Astrocyte (in vitro differentiated cells and primary cell): ENCODE measurements around the gene PAPPA2. TPM values are rescaled to one million over a fixed set of nuclear protein-coding genes. Genes with fewer than 3 reads are reported as not detected.
A peak's percentile ranks its signal among the peaks of the same experiment; 100 is the strongest.

Experiments used
- DNase-seq: peaks from one replicate; pipeline ENCODE4 v3.0.0-alpha.2; 2010; ENCODE audit warnings: low read depth
- FAIRE-seq: peaks from 2 replicates; lab custom pipeline; 2011; peaks lifted over from hg19 to GRCh38; lab: Jason Lieb, UNC
- H2AFZ ChIP-seq: 2 replicates; pipeline ENCODE4 v1.6.0; 2012; ENCODE audit warnings: low read depth, low read length, inconsistent platforms
- H3K27ac ChIP-seq: 2 replicates; pipeline ENCODE4 v1.5.1; 2011; ENCODE audit warnings: low read depth, low read length, inconsistent platforms
- H3K27me3 ChIP-seq: 2 replicates; pipeline ENCODE4 v1.6.0; 2011; ENCODE audit warnings: low read length, inconsistent platforms; ENCODE audit not compliant: insufficient read depth
- H3K36me3 ChIP-seq: 2 replicates; pipeline ENCODE4 v1.5.1; 2011; ENCODE audit warnings: low read length, inconsistent platforms; ENCODE audit not compliant: insufficient read depth
- H3K4me1 ChIP-seq: 2 replicates; pipeline ENCODE4 v1.5.1; 2011; ENCODE audit warnings: low read length, inconsistent platforms; ENCODE audit not compliant: insufficient read depth
- H3K4me2 ChIP-seq: 2 replicates; pipeline ENCODE4 v1.6.0; 2012; ENCODE audit warnings: low read length, inconsistent platforms
- H3K4me3 ChIP-seq: 2 replicates; pipeline ENCODE4 v1.5.1; 2011; ENCODE audit warnings: low read depth, mild to moderate bottlenecking, low read length, inconsistent platforms; ENCODE audit not compliant: insufficient read depth
- H3K79me2 ChIP-seq: 2 replicates; pipeline ENCODE4 v1.6.0; 2012; ENCODE audit warnings: mild to moderate bottlenecking, low read length, inconsistent platforms; ENCODE audit not compliant: insufficient read depth
- H3K9ac ChIP-seq: 2 replicates; pipeline ENCODE4 v1.6.0; 2012; ENCODE audit warnings: mild to moderate bottlenecking, low read length, inconsistent platforms
- H3K9me3 ChIP-seq: 2 replicates; pipeline ENCODE4 v1.5.1; 2012; ENCODE audit warnings: low read depth, mild to moderate bottlenecking, low read length, inconsistent platforms; ENCODE audit not compliant: insufficient read depth
- H4K20me1 ChIP-seq: 2 replicates; pipeline ENCODE4 v1.6.0; 2012; ENCODE audit warnings: low read length, inconsistent platforms; ENCODE audit not compliant: insufficient read depth
- H3K27ac Mint-ChIP-seq: one replicate; pipeline ENCODE4 v1.8.0; 2021; ENCODE audit warnings: mild to moderate bottlenecking, mixed read lengths; ENCODE audit not compliant: unreplicated experiment
- H3K27me3 Mint-ChIP-seq: one replicate; pipeline ENCODE4 v1.8.0; 2021; ENCODE audit warnings: low read depth, mixed read lengths; ENCODE audit not compliant: unreplicated experiment
- H3K36me3 Mint-ChIP-seq: one replicate; pipeline ENCODE4 v1.8.0; 2021; ENCODE audit warnings: low read depth, mixed read lengths; ENCODE audit not compliant: unreplicated experiment
- H3K4me1 Mint-ChIP-seq: one replicate; pipeline ENCODE4 v1.8.0; 2021; ENCODE audit warnings: low read depth, mixed read lengths; ENCODE audit not compliant: unreplicated experiment
- H3K4me3 Mint-ChIP-seq: one replicate; pipeline ENCODE4 v1.8.0; 2021; ENCODE audit warnings: mild to moderate bottlenecking, moderate library complexity, mixed read lengths; ENCODE audit not compliant: unreplicated experiment
- H3K9me3 Mint-ChIP-seq: one replicate; pipeline ENCODE4 v1.8.0; 2021; ENCODE audit warnings: mild to moderate bottlenecking, mixed read lengths; ENCODE audit not compliant: unreplicated experiment
- EZH2 ChIP-seq: IDR thresholded peaks from 2 replicates; pipeline ENCODE4 v1.6.1; 2012; ENCODE audit warnings: mild to moderate bottlenecking, low read length, inconsistent platforms; ENCODE audit not compliant: insufficient read depth
- total RNA-seq: library from RNA; stranded (reverse); gene quantifications from 2 replicates; pipeline ENCODE4 v1.2.1, GENCODE V29; 2021
- TF ChIP-seq, protein P1 (sequence below): IDR thresholded peaks from 2 replicates; pipeline ENCODE4 v1.5.1; 2011; ENCODE audit warnings: low read depth, mild to moderate bottlenecking, inconsistent platforms, low read length, moderate library complexity; ENCODE audit not compliant: insufficient read depth

The PAPPA2 gene
- total RNA-seq, 1 donor from 2014 or later = 19.0 TPM

DNA sequence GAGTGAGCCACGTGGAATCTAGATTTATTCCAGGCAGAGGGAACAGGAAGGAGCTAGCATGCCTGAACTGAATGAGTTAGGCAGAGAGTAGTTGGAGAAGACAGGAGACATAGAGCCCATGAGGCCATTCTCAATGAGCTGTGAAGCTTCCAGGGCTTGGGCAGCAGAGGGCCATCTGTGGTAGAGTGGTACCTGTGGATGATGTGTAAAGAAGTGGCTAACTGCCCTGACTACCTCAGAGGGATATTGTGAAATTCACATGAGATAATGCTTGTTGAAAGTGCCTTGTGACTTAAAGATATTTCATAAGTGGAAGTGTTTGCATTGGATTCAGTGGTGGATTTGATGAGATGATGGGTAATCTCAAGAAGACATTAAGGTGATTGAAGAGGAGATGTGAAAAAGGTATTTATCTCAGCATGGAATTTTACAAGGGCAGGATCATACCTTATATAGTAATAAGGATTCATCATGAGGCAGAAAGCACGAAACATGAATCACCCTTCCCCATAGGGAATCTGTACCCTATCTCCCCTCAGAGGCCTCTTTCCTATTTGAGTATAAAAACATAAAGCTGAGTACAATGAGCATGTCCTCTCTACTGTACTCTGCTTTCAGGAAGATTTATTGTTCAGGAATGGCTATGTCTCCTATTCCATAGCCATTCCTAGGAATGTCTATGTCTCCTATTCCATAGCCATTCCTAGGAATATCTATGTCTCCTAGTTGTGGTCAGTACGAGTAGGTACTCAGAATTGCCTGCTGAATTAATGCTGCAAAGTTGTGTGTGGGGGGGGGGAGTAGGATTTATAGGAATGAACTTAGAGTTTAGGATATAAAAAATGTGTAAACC, 146.8 kb downstream of the PAPPA2 start:
- Histone ChIP-seq H3K4me3 (no peak overlapping the region), H3K9ac (no peak overlapping the region), H3K9me3 (no peaks in the 10 kb centered on the region), H3K27me3 (no peaks in the 10 kb centered on the region), H2AFZ (no peak overlapping the region), H3K4me1 (no peaks in the 10 kb centered on the region), H3K27ac (no peak overlapping the region), H4K20me1 (no peaks in the 10 kb centered on the region), H3K79me2 (no peaks in the 10 kb centered on the region), H3K36me3 (no peaks in the 10 kb centered on the region), H3K4me2 (no peak overlapping the region)
- no peak for FAIRE-seq
- peaks cover 21% of the 10 kb centered on the region for H3K4me1 Mint-ChIP-seq
- H3K27me3 Mint-ChIP-seq = no peaks in the 10 kb centered on the region
- no peak overlapping the region for H3K4me3 Mint-ChIP-seq
- DNase-seq = no peak
- H3K27ac Mint-ChIP-seq = no peak overlapping the region
- TF ChIP-seq, protein P1, sequence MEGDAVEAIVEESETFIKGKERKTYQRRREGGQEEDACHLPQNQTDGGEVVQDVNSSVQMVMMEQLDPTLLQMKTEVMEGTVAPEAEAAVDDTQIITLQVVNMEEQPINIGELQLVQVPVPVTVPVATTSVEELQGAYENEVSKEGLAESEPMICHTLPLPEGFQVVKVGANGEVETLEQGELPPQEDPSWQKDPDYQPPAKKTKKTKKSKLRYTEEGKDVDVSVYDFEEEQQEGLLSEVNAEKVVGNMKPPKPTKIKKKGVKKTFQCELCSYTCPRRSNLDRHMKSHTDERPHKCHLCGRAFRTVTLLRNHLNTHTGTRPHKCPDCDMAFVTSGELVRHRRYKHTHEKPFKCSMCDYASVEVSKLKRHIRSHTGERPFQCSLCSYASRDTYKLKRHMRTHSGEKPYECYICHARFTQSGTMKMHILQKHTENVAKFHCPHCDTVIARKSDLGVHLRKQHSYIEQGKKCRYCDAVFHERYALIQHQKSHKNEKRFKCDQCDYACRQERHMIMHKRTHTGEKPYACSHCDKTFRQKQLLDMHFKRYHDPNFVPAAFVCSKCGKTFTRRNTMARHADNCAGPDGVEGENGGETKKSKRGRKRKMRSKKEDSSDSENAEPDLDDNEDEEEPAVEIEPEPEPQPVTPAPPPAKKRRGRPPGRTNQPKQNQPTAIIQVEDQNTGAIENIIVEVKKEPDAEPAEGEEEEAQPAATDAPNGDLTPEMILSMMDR = no peak
- TF ChIP-seq EZH2 = no peak
- no peaks in the 10 kb centered on the region for H3K9me3 Mint-ChIP-seq
- no peaks in the 10 kb centered on the region for H3K36me3 Mint-ChIP-seq

DNA sequence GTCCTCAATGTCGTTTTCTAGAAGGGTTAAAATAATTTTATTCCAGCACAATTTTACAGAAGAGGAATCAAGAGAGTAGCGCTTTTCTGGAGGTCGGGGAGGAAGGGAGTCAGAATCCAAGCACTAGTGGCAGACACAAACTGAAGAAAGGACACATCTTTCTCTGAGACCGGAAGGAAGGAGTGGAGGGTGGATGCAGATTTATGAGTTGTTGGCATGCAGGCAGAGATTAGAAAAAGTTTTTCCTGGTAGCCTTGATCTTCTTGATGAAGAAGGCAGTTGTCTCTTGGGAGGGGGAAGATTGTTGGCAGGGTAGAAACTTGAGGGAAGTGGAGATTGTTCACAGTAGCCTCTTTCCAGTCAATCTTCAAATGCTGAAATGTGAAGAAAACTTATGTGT, 149.8 kb downstream of the PAPPA2 start:
- H3K27me3 ChIP-seq = no peaks in the 10 kb centered on the region
- DNase-seq (no peak), FAIRE-seq (no peak)
- no peaks in the 10 kb centered on the region for H3K27me3 Mint-ChIP-seq
- no peaks in the 10 kb centered on the region for H3K36me3 ChIP-seq
- no peak overlapping the region for H3K4me3 Mint-ChIP-seq
- H3K4me1 ChIP-seq = no peaks in the 10 kb centered on the region
- H3K27ac ChIP-seq = no peak overlapping the region
- no peak overlapping the region for H3K4me2 ChIP-seq
- H3K9ac ChIP-seq = no peak overlapping the region
- H3K79me2 ChIP-seq = no peaks in the 10 kb centered on the region
- H3K4me1 Mint-ChIP-seq = peaks cover 29% of the 10 kb centered on the region
- no peak overlapping the region for H3K4me3 ChIP-seq
- H3K9me3 ChIP-seq = no peaks in the 10 kb centered on the region
- H3K27ac Mint-ChIP-seq = no peak overlapping the region
- no peaks in the 10 kb centered on the region for H3K9me3 Mint-ChIP-seq
- TF ChIP-seq, protein P1 = no peak
- no peak for TF ChIP-seq EZH2
- H3K36me3 Mint-ChIP-seq = no peaks in the 10 kb centered on the region
- H4K20me1 ChIP-seq = no peaks in the 10 kb centered on the region
- no peak overlapping the region for H2AFZ ChIP-seq

DNA sequence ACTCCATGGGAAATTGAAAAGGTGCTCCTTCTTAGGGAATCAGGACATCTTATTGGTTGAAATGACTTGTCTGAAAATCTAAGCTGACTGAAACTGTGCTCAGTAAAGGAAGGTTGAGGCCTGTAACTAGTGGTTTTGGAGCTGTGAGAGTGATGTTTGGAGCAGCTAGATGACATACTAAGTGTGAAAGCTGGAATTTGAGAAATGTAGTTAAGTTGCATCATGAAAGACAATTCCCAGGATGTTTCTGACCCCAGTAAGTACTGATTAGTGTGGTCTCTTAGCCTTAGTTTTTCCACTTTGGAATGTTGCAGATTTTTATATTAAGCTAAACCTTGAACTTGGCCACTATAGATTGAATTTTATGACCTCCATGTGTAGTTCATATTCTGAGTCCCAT, 154.9 kb downstream of the PAPPA2 start:
- Histone ChIP-seq H3K27ac (no peak overlapping the region), H2AFZ (no peak overlapping the region), H3K4me2 (no peak overlapping the region), H3K36me3 (no peaks in the 10 kb centered on the region), H3K4me3 (no peak overlapping the region), H3K9me3 (no peaks in the 10 kb centered on the region), H3K27me3 (no peaks in the 10 kb centered on the region), H3K79me2 (no peaks in the 10 kb centered on the region), H3K4me1 (no peaks in the 10 kb centered on the region), H3K9ac (no peak overlapping the region), H4K20me1 (no peaks in the 10 kb centered on the region)
- Mint-ChIP-seq H3K27me3 (no peaks in the 10 kb centered on the region), H3K36me3 (no peaks in the 10 kb centered on the region), H3K9me3 (peaks cover 7% of the 10 kb centered on the region), H3K27ac (peak overlapping the region; percentile 98), H3K4me1 (peaks cover 32% of the 10 kb centered on the region), H3K4me3 (no peak overlapping the region)
- no peak for FAIRE-seq
- no peak for TF ChIP-seq EZH2
- TF ChIP-seq, protein P1 = no peak
- peak; percentile 6 for DNase-seq
